Heart left ventricle (tissue), 16 donors: ENCODE data around the gene PHLDB3. TPM values are rescaled to one million over a fixed set of nuclear protein-coding genes. Genes with fewer than 3 reads are reported as not detected.

Experiments used
- ATAC-seq, 4 donors: fragments of 200-7000 bp; cut with Tn5 transposase; one replicate each; pipeline ENCODE4 v1.9.1; 2020 to 2022; ENCODE audit warnings: moderate library complexity in 4 of 4, mild to moderate bottlenecking in 3 of 4, moderate number of reproducible peaks in 1 of 4
- DNase-seq, 5 donors: peaks; one replicate each; pipeline ENCODE4 v3.0.0-alpha.2; 2020
- H3K27ac ChIP-seq, 12 donors: fragments of 200-600 bp; sonication (generic) in 4 of 12; one replicate each; pipeline versions ENCODE4 v1.5.0 to v1.8.0; 2016 to 2022; ENCODE audit warnings: mild to moderate bottlenecking in 2 of 12
- H3K27me3 ChIP-seq, 9 donors: fragments of 200-600 bp; sonication (generic) in 2 of 9; one replicate each; pipeline versions ENCODE4 v1.5.1 to v1.8.0; 2016 to 2022; ENCODE audit warnings: mild to moderate bottlenecking in 3 of 9
- H3K36me3 ChIP-seq, 9 donors: fragments of 200-600 bp; sonication (generic) in 2 of 9; one replicate each; pipeline versions ENCODE4 v1.5.0 to v1.8.0; 2018 to 2022; ENCODE audit warnings: mild to moderate bottlenecking in 2 of 9
- H3K4me1 ChIP-seq, 12 donors: fragments of 200-600 bp; sonication (generic) in 4 of 12; one replicate each; pipeline versions ENCODE4 v1.5.0 to v1.8.0; 2016 to 2022; ENCODE audit warnings: mild to moderate bottlenecking in 3 of 12
- H3K4me3 ChIP-seq, 12 donors: fragments of 200-600 bp; sonication (generic) in 4 of 12; one replicate each; pipeline versions ENCODE4 v1.5.0 to v1.8.0; 2017 to 2022; ENCODE audit warnings: mild to moderate bottlenecking in 9 of 12, moderate library complexity in 4 of 12
- H3K9me3 ChIP-seq, 12 donors: fragments of 200-600 bp; sonication (generic) in 4 of 12; one replicate each; pipeline versions ENCODE4 v1.5.0 to v1.8.0; 2016 to 2022; ENCODE audit warnings: mild to moderate bottlenecking in 1 of 12
- POLR2A ChIP-seq, 2 donors: fragments of 450-650 bp; IDR thresholded peaks; one replicate each; pipeline ENCODE4 v1.6.1; 2017; ENCODE audit warnings: antibody characterized with exemption in 2 of 2, mild to moderate bottlenecking in 2 of 2, moderate library complexity in 2 of 2
- WGBS, 4 donors: extraction: QIAGEN DNeasy Blood & Tissue Kit in 2 of 4; methylation state at CpG; one replicate each; pipeline versions ENCODE4 v1.1.5 to v1.1.7; 2013 to 2018; 5-methylcytosine and 5-hydroxymethylcytosine counted together
- intact Hi-C, 10 donors: fragments of 100-400 bp; cut with DNase I; formaldehyde crosslinking; loops; one replicate each; pipeline versions ENCODE4 v1.11.1 to v1.14.2; 2022
- polyA plus RNA-seq, 2 donors: library from polyadenylated mRNA; stranded (reverse); fragments of 200-250 nt; gene quantifications; one replicate each; pipeline ENCODE4 v1.2.3, GENCODE V29; 2013
- total RNA-seq, 9 donors: library from RNA; depleted of rRNA in 2 of 9; stranded (reverse); fragments of >200 nt in 2 of 9; fragmentation: NEBNext Ultra II Directional in 3 of 9; extraction: Animal tissue kit (Norgen Biotek cat#: 25700) in 3 of 9; gene quantifications; one replicate each; pipeline versions ENCODE4 v1.1.0 to v1.2.4, GENCODE V29; 2016 to 2023
- TF ChIP-seq, protein P1 (sequence below), 12 donors: fragments of 200-600 bp; sonication (generic) in 4 of 12; IDR thresholded peaks; one replicate each; pipeline versions ENCODE4 v1.5.0 to v1.8.0; 2018 to 2022; ENCODE audit warnings: antibody characterized with exemption in 12 of 12, mild to moderate bottlenecking in 5 of 12
- donor health status: ischemic (EF 13 %, LVEDD 7.1; RV severe dilation, severe dysfunction).
- donor health status: healthy with polysubstance abuse.
- donor health status: DM: no; HTN: yes; CAD: no.
- donor health status: DM: no; HTN: no; CAD: no.
- donor health status: ischemic (EF 25% LVEDD 6.9; RV normal size, moderate dysfunction).
- donor health status: ischemic (EF 25% LVEDD 5.7; RV mildly dilated, moderate dysfunction).
- donor health status: healthy.
- donor health status: DM: yes; HTN: yes; CAD: no.
- donor health status: ischemic (EF 35%, LVEDD 5.7; RV mildly dilated, moderate dysfunction).
- donor health status: nonischemic (EF 11% LVEDD 7.7; RV severe dilation, severe dysfunction).
- donor health status: DM: yes; HTN: yes; CAD: no.
- donor health status: PGD.
- donor health status: ischemic (EF 29% LVEDD 5.4; RV normal size, mild dysfunction).
- donor health status: nonischemic (EF 23%, LVEDD 6.1; RV moderate dilation, normal function).

Gene PHLDB3
- total and polyA plus RNA-seq, 11 donors: 2.4 to 11.6 (median 5.7) TPM

DNA sequence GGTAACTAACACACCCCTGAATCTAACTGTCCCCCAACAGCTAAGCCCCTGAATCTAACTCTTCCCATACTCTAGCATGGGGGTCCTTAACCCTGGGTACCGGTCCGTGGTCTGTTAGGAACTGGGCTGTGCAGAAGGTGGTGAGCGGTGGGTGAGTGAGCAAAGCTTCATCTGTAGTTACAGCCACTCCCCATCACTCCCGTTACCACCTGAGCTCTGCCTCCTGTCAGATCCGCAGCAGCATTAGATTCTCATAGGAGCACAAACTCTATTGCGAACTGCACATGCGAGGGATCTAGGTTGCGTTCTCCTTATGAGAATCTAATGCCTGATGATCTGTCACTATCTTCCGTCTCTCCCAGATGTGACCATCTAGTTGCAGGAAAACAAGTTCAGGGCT lies 6.2 kb upstream of the PHLDB3 start:
- TF ChIP-seq POLR2A (IDR thresholded peaks at IDR 0.05): no peak
- WGBS, 4 donors: 94 to 98% (median 98%) methylated on average over 9 of the region's 9 CpGs

DNA sequence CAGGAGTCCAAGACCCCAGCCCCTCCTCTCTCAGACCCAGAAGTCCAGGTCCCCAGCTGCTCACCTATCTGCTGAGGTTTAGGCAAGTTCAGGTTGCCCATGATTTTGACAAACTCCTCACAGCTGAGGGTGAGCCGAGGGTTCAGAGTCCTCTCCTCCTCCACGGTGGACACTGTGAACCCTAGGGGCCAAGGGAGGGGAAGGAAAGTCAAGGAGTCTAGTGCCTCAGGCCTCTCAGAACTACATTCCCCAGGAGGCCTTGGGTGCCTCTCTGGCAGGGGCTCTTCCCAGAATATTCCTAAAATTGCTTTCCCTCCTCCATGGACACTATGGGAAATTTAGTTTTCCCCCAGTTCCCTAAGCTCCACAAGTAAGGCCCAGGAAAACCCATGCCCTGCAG lies 3.3 kb upstream of the PHLDB3 start:
- intact Hi-C loops: no loop called here
- ATAC-seq (no peak), DNase-seq (no peak)
- peaks cover 0 to 38% (median 24%) of the 10 kb centered on the region in 9 donors for H3K36me3 ChIP-seq
- no peak overlapping the region for H3K4me3 ChIP-seq
- H3K9me3 ChIP-seq: no peaks in the 10 kb centered on the region
- peaks cover 0 to 16% (median 7%) of the 10 kb centered on the region in 12 donors for H3K4me1 ChIP-seq
- TF ChIP-seq, protein P1, sequence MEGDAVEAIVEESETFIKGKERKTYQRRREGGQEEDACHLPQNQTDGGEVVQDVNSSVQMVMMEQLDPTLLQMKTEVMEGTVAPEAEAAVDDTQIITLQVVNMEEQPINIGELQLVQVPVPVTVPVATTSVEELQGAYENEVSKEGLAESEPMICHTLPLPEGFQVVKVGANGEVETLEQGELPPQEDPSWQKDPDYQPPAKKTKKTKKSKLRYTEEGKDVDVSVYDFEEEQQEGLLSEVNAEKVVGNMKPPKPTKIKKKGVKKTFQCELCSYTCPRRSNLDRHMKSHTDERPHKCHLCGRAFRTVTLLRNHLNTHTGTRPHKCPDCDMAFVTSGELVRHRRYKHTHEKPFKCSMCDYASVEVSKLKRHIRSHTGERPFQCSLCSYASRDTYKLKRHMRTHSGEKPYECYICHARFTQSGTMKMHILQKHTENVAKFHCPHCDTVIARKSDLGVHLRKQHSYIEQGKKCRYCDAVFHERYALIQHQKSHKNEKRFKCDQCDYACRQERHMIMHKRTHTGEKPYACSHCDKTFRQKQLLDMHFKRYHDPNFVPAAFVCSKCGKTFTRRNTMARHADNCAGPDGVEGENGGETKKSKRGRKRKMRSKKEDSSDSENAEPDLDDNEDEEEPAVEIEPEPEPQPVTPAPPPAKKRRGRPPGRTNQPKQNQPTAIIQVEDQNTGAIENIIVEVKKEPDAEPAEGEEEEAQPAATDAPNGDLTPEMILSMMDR (IDR thresholded peaks at IDR 0.05): no peak
- TF ChIP-seq POLR2A (IDR thresholded peaks at IDR 0.05): no peak
- 82 to 100% (median 91%) methylated on average over 2 of the region's 2 CpGs for WGBS, 4 donors
- no peak overlapping the region for H3K27ac ChIP-seq
- H3K27me3 ChIP-seq: no peaks in the 10 kb centered on the region

More for the DNA sequence above, 6.2 kb upstream of the PHLDB3 start:
- no peaks in the 10 kb centered on the region for H3K27me3 ChIP-seq
- no peak overlapping the region for H3K27ac ChIP-seq
- H3K9me3 ChIP-seq: no peaks in the 10 kb centered on the region
- intact Hi-C loops: no loop called here
- DNase-seq: no peak
- peaks cover 0 to 42% (median 24%) of the 10 kb centered on the region in 9 donors for H3K36me3 ChIP-seq
- no peak overlapping the region for H3K4me3 ChIP-seq
- ATAC-seq: no peak
- H3K4me1 ChIP-seq: no peaks in the 10 kb centered on the region

DNA sequence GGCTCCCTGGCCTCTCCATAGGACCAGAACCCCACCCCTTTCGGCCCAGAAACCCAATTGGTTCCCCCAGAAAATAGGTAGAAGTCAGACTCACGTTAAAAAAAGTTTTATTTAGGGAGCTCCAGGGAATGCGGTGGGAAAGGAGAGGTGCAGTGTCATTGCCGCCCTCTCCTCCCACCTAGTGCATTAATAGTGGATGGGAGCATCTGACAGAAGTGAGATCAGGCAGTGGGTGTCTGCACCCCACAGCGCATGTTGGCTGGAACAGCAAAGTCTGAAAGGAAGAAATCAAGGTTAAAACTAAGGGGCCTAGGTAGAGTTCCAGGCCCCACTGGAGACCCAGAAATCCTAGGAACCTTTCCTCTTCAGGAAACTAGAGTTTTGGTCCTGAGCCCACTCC lies 2.1 kb upstream of the PHLDB3 start:
- Histone ChIP-seq H3K27ac (no peak overlapping the region), H3K36me3 (peaks cover 0 to 38% (median 24%) of the 10 kb centered on the region in 9 donors), H3K4me1 (peaks cover 0 to 24% (median 11%) of the 10 kb centered on the region in 12 donors), H3K27me3 (no peaks in the 10 kb centered on the region), H3K9me3 (no peaks in the 10 kb centered on the region), H3K4me3 (no peak overlapping the region)
- 89 to 91% (median 90%) methylated on average over 5 of the region's 5 CpGs for WGBS, 4 donors
- ATAC-seq (no peak), DNase-seq (no peak)
- TF ChIP-seq, protein P1 (IDR thresholded peaks at IDR 0.05): no peak
- TF ChIP-seq POLR2A (IDR thresholded peaks at IDR 0.05): no peak
- intact Hi-C loops: no loop called here

DNA sequence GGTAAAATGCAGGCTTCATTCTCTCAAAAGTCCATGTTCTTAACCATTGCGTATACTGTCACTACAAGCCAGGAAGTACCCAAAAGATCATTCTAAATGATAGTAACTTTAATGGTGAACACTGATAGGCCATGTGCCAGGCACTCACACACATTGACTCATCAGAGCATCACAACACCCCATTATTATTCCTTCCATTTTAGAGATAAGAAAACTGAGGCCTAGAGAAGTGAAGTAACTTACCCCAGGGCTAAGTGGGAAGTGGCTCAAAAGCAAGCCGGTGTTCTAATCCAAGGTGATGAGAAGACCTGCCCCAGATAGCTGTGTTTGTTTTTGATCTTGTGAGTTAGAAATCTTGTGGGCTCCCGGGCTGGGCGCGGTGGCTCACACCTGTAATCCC lies 1.4 kb upstream of the PHLDB3 start:
- no peaks in the 10 kb centered on the region for H3K9me3 ChIP-seq
- no peak overlapping the region for H3K27ac ChIP-seq
- H3K27me3 ChIP-seq: no peaks in the 10 kb centered on the region
- no peak for ATAC-seq
- no peak for DNase-seq
- intact Hi-C loops: loop anchor here in 1 of 10 donors (2.0 kb wide), 1 partner anchor 43 kb away; no protein-coding TSS in a partner anchor
- no peak overlapping the region for H3K4me3 ChIP-seq
- TF ChIP-seq POLR2A (IDR thresholded peaks at IDR 0.05): no peak
- TF ChIP-seq, protein P1 (IDR thresholded peaks at IDR 0.05): no peak
- peaks cover 0 to 32% (median 19%) of the 10 kb centered on the region in 9 donors for H3K36me3 ChIP-seq
- 94 to 98% (median 95%) methylated on average over 5 of the region's 5 CpGs for WGBS, 4 donors
- H3K4me1 ChIP-seq: peaks cover 0 to 25% (median 11%) of the 10 kb centered on the region in 12 donors

DNA sequence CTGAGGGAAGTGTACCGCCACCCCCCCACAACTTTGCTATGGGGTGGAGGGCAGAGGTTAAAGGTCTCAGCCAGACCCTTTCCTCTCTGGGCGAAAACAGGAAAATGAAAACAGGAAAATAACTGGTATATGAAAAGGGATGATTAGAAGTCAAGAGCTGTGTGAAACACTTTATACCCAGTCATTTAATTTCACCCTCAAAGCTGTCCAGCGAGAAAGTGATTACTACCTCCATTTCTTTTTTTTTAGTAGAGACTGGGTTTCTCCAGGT lies 575 bp upstream of the PHLDB3 start:
- H3K4me1 ChIP-seq: peaks cover 0 to 25% (median 11%) of the 10 kb centered on the region in 12 donors
- ATAC-seq: no peak
- intact Hi-C loops: loop anchor here in 1 of 10 donors (2.0 kb wide), 1 partner anchor 42 kb away; no protein-coding TSS in a partner anchor
- H3K36me3 ChIP-seq: peaks cover 0 to 30% (median 14%) of the 10 kb centered on the region in 9 donors
- H3K4me3 ChIP-seq: peak overlapping the region in 4 of 12 donors; percentile 72 to 90 (median 82)
- no peaks in the 10 kb centered on the region for H3K27me3 ChIP-seq
- H3K9me3 ChIP-seq: no peaks in the 10 kb centered on the region
- 85 to 91% (median 90%) methylated on average over 3 of the region's 3 CpGs for WGBS, 4 donors
- DNase-seq: no peak
- TF ChIP-seq POLR2A (IDR thresholded peaks at IDR 0.05): no peak
- TF ChIP-seq, protein P1 (IDR thresholded peaks at IDR 0.05): no peak
- H3K27ac ChIP-seq: peak overlapping the region in 5 of 12 donors; percentile 77 to 97 (median 91)
